ENCODE data around the gene CHMP2A. TPM values are rescaled to one million over a fixed set of nuclear protein-coding genes. Genes with fewer than 3 reads are reported as not detected.
A peak's percentile ranks its signal among the peaks of the same experiment; 100 is the strongest.

CHMP2A gene
- total RNA-seq, 4 donors from 2014 or later = 104 to 129 (median 118) TPM

DNA sequence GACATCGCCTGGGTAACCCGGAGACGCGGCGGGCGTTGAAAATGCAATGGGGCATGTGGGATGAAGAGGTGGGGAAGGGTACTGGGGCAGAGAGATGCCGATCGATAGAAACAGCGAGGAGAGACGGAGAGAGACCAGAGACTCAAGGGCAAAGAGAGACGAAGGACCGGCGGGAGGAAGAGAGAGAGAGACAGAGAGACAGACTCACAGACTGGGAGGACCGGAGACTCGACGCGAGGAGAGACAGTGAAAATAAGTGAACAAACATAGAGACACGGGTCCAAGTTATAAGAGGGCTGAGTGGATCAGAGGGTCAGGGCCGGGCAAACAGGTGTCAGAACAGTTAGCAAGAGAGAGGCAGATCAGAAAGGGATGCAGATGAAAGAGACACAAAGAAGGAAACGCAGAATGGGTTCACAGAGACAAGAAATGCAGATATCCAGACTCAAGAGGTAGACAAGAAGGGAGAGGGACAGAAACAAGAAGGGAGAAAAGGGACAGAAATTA is 18.8 kb upstream of the CHMP2A start:
- TF ChIP-seq POLR2A (IDR thresholded peaks at IDR 0.05) = no peak
- TF ChIP-seq, protein P1, sequence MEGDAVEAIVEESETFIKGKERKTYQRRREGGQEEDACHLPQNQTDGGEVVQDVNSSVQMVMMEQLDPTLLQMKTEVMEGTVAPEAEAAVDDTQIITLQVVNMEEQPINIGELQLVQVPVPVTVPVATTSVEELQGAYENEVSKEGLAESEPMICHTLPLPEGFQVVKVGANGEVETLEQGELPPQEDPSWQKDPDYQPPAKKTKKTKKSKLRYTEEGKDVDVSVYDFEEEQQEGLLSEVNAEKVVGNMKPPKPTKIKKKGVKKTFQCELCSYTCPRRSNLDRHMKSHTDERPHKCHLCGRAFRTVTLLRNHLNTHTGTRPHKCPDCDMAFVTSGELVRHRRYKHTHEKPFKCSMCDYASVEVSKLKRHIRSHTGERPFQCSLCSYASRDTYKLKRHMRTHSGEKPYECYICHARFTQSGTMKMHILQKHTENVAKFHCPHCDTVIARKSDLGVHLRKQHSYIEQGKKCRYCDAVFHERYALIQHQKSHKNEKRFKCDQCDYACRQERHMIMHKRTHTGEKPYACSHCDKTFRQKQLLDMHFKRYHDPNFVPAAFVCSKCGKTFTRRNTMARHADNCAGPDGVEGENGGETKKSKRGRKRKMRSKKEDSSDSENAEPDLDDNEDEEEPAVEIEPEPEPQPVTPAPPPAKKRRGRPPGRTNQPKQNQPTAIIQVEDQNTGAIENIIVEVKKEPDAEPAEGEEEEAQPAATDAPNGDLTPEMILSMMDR (IDR thresholded peaks at IDR 0.05) = no peak
- WGBS, 2 donors = 1% methylated on average over 20 of the region's 20 CpGs
- DNase-seq (ENCODE audit: low spot score in 2 of 2) = no peak
- intact Hi-C loops (cut with DNase I; ENCODE audit: low total_unique reads) = no loop called here
- H3K4me3 ChIP-seq (ENCODE audit: low read depth, poor library complexity, severe bottlenecking) = peak overlapping the region; percentile 6

DNA sequence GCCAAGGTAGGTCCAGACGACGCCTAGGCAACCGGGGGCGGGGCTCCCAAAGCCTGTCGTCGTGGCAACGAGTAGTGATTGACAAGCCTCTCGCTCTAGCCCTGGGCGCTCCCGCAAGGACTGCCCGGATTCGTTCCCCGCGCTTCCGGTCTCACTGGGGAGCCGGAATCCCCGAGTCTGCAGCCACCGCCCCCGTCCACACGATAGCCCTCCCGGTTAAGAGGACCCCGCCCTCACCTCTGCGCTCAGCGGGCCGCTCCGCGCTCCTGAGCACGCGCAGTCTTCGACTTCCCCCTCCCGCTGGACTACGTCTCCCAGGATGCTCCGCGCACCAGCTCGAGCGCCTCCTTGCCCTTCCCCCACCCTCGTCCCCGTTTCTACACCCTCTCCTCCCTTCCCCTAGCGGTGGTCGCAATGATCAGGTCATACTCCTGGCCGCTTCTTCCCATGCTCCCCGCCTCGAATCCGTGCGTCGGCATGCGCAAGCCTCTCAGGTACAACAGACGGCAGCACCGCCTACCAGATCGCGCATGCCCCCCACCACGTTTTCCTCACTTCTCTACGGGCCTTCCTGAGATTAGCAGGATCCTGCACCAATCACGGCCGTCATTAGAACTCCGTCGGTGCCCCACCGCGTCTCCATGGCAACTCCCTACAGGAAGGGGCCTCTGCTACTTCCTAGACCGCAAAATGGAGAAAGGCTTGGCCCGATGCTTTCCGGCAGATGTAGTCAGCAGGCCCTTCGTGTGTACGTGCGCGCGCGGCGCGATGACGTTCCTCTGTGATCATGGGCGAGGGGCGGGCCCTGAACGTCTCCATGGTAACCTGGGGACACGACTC is 18.1 kb upstream of the CHMP2A start, which contains the start of gene MZF1:
TSS of gene MZF1 (minus strand) at position 518 of the 840 bp plus-strand sequence. CDS start 1,946 bp downstream, outside the sequence.
- intact Hi-C loops (cut with DNase I; ENCODE audit: low total_unique reads) = no loop called here
- H3K4me3 ChIP-seq (ENCODE audit: low read depth, poor library complexity, severe bottlenecking) = peak within 1 kb of the TSS; percentile 55
- peak; percentile 100 for DNase-seq (ENCODE audit: low spot score in 2 of 2)
- WGBS, 2 donors = 0 to 1% methylated on average over 63 to 72 of the region's 75 CpGs
- TF ChIP-seq, protein P1 (IDR thresholded peaks at IDR 0.05) = peak in 1 of 3 donors; percentile 85
- TF ChIP-seq POLR2A (IDR thresholded peaks at IDR 0.05) = no peak

DNA sequence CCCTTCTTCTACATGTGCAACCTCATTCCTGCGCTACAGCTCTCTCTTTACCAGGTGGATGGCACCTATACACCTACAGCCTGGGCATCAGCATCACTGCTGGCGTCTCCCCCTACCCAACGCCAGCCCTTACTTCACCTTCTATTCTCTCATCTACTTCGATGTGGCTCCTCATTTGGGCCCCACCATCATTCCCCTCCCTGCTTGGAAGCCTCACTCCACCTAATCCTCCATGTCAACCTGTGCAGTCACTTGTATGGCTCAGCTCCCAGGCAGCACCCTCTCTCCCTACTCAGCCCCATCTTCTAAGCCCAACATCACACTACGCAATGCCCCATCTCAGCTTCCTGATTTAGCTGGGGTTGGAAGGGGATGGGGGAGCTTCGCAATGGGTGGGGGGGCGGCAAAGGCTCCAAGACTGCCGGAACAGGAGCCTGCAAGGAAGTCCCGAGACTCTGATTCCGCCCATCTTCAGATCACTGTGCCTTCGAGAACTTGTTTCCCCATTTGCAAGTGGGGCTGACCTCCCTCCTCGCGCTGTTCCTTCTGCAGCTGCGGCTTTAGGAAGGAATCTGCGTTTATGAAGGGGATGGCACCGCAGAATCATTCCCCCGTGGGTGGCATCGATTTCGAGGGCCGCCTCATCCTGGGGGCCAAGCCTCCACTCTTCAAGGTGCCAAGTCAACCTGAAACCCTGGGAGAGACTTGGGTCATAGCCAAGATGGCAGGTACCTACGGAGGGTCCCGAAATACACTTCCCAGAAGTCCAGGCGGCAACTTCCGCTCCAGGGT is 17.3 kb upstream of the CHMP2A start:
- intact Hi-C loops (cut with DNase I; ENCODE audit: low total_unique reads) = no loop called here
- TF ChIP-seq, protein P1 (IDR thresholded peaks at IDR 0.05) = no peak
- no peak for TF ChIP-seq POLR2A (IDR thresholded peaks at IDR 0.05)
- no peak overlapping the region for H3K4me3 ChIP-seq (ENCODE audit: low read depth, poor library complexity, severe bottlenecking)
- 43 to 48% methylated on average over 24 of the region's 24 CpGs for WGBS, 2 donors
- DNase-seq (ENCODE audit: low spot score in 2 of 2) = peak in 1 of 2 donors; percentile 80

DNA sequence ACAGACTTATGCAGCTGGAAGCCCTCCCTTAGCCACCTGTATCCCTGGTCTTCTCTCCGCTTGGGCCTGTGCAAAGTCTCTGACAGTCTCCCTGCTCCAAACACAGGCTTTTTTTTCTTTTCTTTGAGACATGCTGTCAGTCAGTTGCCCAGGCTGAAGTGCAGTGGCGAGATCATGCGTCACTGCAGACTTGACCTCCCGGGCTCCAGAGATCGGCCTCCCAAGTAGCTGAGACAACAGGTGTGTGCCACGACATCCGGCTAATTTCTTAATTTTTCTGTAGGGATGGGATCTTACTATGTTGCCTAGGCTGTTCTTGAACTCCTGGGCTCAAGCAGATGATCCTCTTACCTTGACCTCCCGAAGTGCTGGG is 16.7 kb upstream of the CHMP2A start:
- TF ChIP-seq POLR2A (IDR thresholded peaks at IDR 0.05) = no peak
- TF ChIP-seq, protein P1 (IDR thresholded peaks at IDR 0.05) = no peak
- no peak overlapping the region for H3K4me3 ChIP-seq (ENCODE audit: low read depth, poor library complexity, severe bottlenecking)
- peak in 1 of 2 donors; percentile 71 for DNase-seq (ENCODE audit: low spot score in 2 of 2)
- WGBS, 2 donors = 91 to 92% methylated on average over 8 of the region's 8 CpGs
- intact Hi-C loops (cut with DNase I; ENCODE audit: low total_unique reads) = no loop called here

DNA sequence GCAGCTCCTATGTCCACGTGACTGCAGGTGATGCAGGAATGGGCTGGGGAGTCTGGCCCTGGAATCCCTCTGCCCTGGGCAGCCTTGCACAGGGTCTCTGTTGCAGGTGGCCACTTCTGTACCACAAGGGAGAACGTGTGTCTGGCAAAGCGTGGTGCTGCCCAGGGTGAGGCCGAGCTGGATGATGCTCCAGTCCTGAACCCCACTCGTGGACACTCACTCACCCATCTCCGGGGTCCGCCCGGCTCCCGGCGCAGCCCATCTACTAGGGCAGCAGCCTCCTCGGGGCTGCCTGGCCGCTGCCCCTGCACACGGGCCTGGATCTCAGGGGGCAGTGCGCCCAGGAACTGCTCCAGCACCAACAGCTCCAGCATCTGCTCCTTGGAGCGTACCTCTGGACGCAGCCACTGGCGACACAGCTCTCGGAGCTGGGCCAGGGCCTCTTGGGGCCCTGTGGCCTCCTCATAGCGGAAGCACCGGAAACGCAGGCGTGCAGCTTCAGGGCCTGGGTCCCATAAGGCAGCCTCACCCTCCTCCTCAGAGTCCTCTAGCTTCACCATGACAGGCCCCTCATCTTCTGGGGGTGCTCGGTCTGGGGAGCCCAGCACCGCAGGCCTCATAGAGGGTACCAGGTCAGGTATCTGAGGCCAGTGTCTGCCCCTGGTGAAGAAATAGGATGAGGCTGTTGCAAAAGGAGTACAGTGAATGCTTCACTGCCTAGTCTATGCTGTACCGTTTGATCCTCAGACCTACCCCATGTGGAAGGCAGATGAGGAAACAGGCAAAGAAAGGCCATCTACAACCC is 16.1 kb upstream of the CHMP2A start:
- TF ChIP-seq POLR2A (IDR thresholded peaks at IDR 0.05) = no peak
- TF ChIP-seq, protein P1 (IDR thresholded peaks at IDR 0.05) = no peak
- H3K4me3 ChIP-seq (ENCODE audit: low read depth, poor library complexity, severe bottlenecking) = no peak overlapping the region
- 83 to 93% methylated on average over 17 to 21 of the region's 25 CpGs for WGBS, 2 donors
- intact Hi-C loops (cut with DNase I; ENCODE audit: low total_unique reads) = no loop called here
- peak in 1 of 2 donors; percentile 80 for DNase-seq (ENCODE audit: low spot score in 2 of 2)

All from lower leg skin (tissue), 4 donors.